ENCODE measurements around the gene ABL1.
"Not testable (repeated sequence)": the region's sequence is repeated elsewhere in the genome, so short reads cannot be mapped to it uniquely, and the experiment has no call there.

The ABL1 gene

DNA sequence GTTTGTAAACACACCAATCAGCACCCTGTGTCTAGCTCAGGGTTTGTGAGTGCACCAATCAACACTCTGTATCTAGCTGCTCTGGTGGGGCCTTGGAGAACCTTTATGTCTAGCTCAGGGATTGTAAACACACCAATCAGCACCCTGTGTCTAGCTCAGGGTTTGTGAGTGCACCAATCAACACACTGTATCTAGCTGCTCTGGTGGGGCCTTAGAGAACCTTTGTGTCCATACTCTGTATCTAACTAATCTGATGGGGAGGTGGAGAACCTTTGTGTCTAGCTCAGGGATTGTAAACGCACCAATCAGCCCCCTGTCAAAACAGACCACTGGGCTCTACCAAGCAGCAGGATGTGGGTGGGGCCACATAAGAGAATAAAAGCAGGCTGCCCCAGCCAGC is 75.6 kb downstream of the ABL1 start:
- H3K27ac ChIP-seq (ENCODE audit: insufficient read depth in 1 of 2, low read depth in 1 of 2, low read length in 2 of 2, poor library complexity in 1 of 2, severe bottlenecking in 2 of 2); DNase-seq; H3K4me1 ChIP-seq (ENCODE audit: control extremely low read depth in 1 of 4, control insufficient read depth in 4 of 4, insufficient read depth in 4 of 4, low read length in 3 of 4); CTCF ChIA-PET; H3K4me3 ChIP-seq (ENCODE audit: control insufficient read depth in 1 of 7, extremely low read depth in 1 of 7, insufficient read depth in 4 of 7, low read depth in 2 of 7, low read length in 6 of 7); H3K9me3 ChIP-seq (ENCODE audit: control extremely low read depth in 1 of 5, control insufficient read depth in 4 of 5, insufficient read depth in 2 of 5, low read depth in 1 of 5, low read length in 4 of 5); POLR2A ChIA-PET; H3K36me3 ChIP-seq (ENCODE audit: control insufficient read depth in 4 of 4, insufficient read depth in 4 of 4, low read length in 3 of 4): not testable (repeated sequence)
- WGBS (ENCODE audit: insufficient coverage) = no CpG with 5 or more reads among the region's 1 CpG
- peaks cover 0 to 11% (median 0%) of the 10 kb centered on the region in 5 experiments for H3K27me3 ChIP-seq (replicated peaks in 2 of 5; ENCODE audit: control insufficient read depth in 4 of 5, insufficient read depth in 5 of 5, low read length in 4 of 5)

DNA sequence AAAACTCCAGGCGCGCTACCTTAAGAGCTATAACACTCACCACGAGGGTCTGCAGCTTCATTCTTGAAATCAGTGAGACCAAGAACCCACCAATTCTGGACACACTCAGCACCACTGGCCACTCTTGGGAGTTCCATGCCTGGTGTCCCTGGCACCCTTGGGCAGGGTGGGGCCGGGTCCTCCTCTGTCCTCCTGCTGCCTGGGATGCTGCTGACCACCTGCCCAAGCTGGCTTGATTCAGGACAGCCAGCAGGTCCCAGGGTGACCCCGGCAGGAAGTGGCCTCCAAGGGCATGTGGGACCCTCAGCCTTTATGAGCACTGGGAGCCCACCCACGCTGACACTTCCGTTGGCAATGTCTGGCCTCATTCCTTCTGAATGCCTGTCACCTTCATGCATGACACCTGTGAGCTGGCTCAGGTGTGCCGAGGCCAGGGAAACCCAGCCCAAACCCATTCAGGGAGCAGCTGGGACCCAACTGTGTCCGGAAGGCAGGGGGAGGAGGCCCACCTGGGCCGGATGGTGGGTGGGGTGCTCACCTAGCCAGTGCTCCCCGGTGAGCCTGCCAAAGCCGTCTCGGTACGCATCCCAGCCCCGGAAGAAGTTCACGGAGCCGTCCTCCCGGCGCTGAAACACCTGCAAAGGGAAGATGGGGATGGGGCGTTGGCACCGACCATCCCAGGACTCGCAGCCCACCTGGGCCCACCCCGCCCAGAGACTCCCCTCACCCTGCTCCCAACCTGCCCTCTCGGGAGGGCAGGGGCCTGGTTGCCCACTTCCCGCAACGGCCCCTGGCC is 76.4 kb downstream of the ABL1 start:
- Histone ChIP-seq H3K9me3 (ENCODE audit: control extremely low read depth in 1 of 5, control insufficient read depth in 4 of 5, insufficient read depth in 2 of 5, low read depth in 1 of 5, low read length in 4 of 5) (no peaks in the 10 kb centered on the region), H3K27ac (ENCODE audit: insufficient read depth in 1 of 2, low read depth in 1 of 2, low read length in 2 of 2, poor library complexity in 1 of 2, severe bottlenecking in 2 of 2) (no peak overlapping the region), H3K27me3 (replicated peaks in 2 of 5; ENCODE audit: control insufficient read depth in 4 of 5, insufficient read depth in 5 of 5, low read length in 4 of 5) (peaks cover 0 to 12% (median 0%) of the 10 kb centered on the region in 5 experiments), H3K4me1 (ENCODE audit: control extremely low read depth in 1 of 4, control insufficient read depth in 4 of 4, insufficient read depth in 4 of 4, low read length in 3 of 4) (peaks cover 0 to 7% (median 3%) of the 10 kb centered on the region in 4 experiments), H3K36me3 (ENCODE audit: control insufficient read depth in 4 of 4, insufficient read depth in 4 of 4, low read length in 3 of 4) (no peaks in the 10 kb centered on the region), H3K4me3 (ENCODE audit: control insufficient read depth in 1 of 7, extremely low read depth in 1 of 7, insufficient read depth in 4 of 7, low read depth in 2 of 7, low read length in 6 of 7) (no peak overlapping the region)
- ChIA-PET CTCF (no interaction called here), POLR2A (no interaction called here)
- 94% methylated on average over 21 of the region's 26 CpGs for WGBS (ENCODE audit: insufficient coverage)
- no peak for DNase-seq

DNA sequence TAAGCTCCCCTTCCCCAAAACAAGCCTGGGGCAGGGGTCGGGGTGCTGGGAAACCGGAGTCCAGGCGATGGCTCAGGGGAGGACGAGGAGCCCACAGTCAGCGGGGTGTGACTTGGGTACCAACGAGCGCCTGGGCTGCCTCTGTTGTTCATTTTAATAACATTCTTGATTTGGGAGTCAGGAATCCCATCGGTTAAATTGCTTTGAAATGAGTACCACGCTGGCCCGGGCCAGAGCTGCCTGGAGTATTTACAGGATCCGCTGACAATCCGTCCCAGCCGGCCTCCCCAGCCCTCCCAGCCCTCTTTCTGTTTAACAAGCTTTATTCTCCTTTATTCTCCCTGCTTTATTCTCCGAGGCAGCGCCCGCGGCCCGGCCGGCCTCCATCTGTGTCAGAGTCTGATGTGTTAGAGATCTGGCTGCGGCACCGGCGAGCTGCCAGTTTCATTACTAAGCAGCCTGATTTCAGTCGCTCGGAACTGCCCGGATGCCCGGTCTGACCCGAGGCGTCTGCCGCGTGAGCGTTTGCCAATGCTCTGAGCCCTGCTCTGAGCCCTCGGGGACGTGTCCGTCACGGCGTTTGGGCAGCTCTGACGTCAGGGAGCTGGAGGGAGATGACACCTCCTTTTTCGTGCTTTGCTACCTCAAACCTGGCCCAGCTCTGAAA is 78.0 kb downstream of the ABL1 start:
- Histone ChIP-seq H3K27ac (ENCODE audit: insufficient read depth in 1 of 2, low read depth in 1 of 2, low read length in 2 of 2, poor library complexity in 1 of 2, severe bottlenecking in 2 of 2) (no peak overlapping the region), H3K27me3 (replicated peaks in 2 of 5; ENCODE audit: control insufficient read depth in 4 of 5, insufficient read depth in 5 of 5, low read length in 4 of 5) (peaks cover 0 to 23% (median 4%) of the 10 kb centered on the region in 5 experiments), H3K4me3 (ENCODE audit: control insufficient read depth in 1 of 7, extremely low read depth in 1 of 7, insufficient read depth in 4 of 7, low read depth in 2 of 7, low read length in 6 of 7) (no peak overlapping the region), H3K9me3 (ENCODE audit: control extremely low read depth in 1 of 5, control insufficient read depth in 4 of 5, insufficient read depth in 2 of 5, low read depth in 1 of 5, low read length in 4 of 5) (no peaks in the 10 kb centered on the region), H3K36me3 (ENCODE audit: control insufficient read depth in 4 of 4, insufficient read depth in 4 of 4, low read length in 3 of 4) (no peaks in the 10 kb centered on the region), H3K4me1 (ENCODE audit: control extremely low read depth in 1 of 4, control insufficient read depth in 4 of 4, insufficient read depth in 4 of 4, low read length in 3 of 4) (peaks cover 0 to 6% (median 3%) of the 10 kb centered on the region in 4 experiments)
- no peak for DNase-seq
- CTCF ChIA-PET = interaction anchor here (0.5 to 1.4 kb wide), 2 partner anchors 19 to 703 kb away, joined by 3 to 4 read pairs; no protein-coding TSS in a partner anchor
- 88% methylated on average over 36 of the region's 38 CpGs for WGBS (ENCODE audit: insufficient coverage)
- POLR2A ChIA-PET = no interaction called here

GRCh38 chr9:130913599-130914416 is 78.8 kb downstream of the ABL1 start:
- no peaks in the 10 kb centered on the region for H3K9me3 ChIP-seq (ENCODE audit: control extremely low read depth in 1 of 5, control insufficient read depth in 4 of 5, insufficient read depth in 2 of 5, low read depth in 1 of 5, low read length in 4 of 5)
- H3K4me1 ChIP-seq (ENCODE audit: control extremely low read depth in 1 of 4, control insufficient read depth in 4 of 4, insufficient read depth in 4 of 4, low read length in 3 of 4) = no peaks in the 10 kb centered on the region
- H3K27me3 ChIP-seq (replicated peaks in 2 of 5; ENCODE audit: control insufficient read depth in 4 of 5, insufficient read depth in 5 of 5, low read length in 4 of 5) = peaks cover 0 to 31% (median 7%) of the 10 kb centered on the region in 5 experiments
- H3K36me3 ChIP-seq (ENCODE audit: control insufficient read depth in 4 of 4, insufficient read depth in 4 of 4, low read length in 3 of 4) = no peaks in the 10 kb centered on the region
- H3K27ac ChIP-seq (ENCODE audit: insufficient read depth in 1 of 2, low read depth in 1 of 2, low read length in 2 of 2, poor library complexity in 1 of 2, severe bottlenecking in 2 of 2) = no peak overlapping the region
- DNase-seq = no peak
- H3K4me3 ChIP-seq (ENCODE audit: control insufficient read depth in 1 of 7, extremely low read depth in 1 of 7, insufficient read depth in 4 of 7, low read depth in 2 of 7, low read length in 6 of 7) = no peak overlapping the region
- CTCF ChIA-PET = interaction anchor here (0.5 to 1.4 kb wide), 2 partner anchors 19 to 703 kb away, joined by 3 to 4 read pairs; no protein-coding TSS in a partner anchor
- POLR2A ChIA-PET = no interaction called here
- 86% methylated on average over 23 of the region's 23 CpGs for WGBS (ENCODE audit: insufficient coverage)

GRCh38 chr9:130914417-130915095 is 79.5 kb downstream of the ABL1 start:
- H3K4me3 ChIP-seq (ENCODE audit: control insufficient read depth in 1 of 7, extremely low read depth in 1 of 7, insufficient read depth in 4 of 7, low read depth in 2 of 7, low read length in 6 of 7) = no peak overlapping the region
- POLR2A ChIA-PET = no interaction called here
- CTCF ChIA-PET = no interaction called here
- WGBS (ENCODE audit: insufficient coverage) = 79% methylated on average over 23 of the region's 24 CpGs
- peaks cover 0 to 38% (median 7%) of the 10 kb centered on the region in 5 experiments for H3K27me3 ChIP-seq (replicated peaks in 2 of 5; ENCODE audit: control insufficient read depth in 4 of 5, insufficient read depth in 5 of 5, low read length in 4 of 5)
- no peaks in the 10 kb centered on the region for H3K4me1 ChIP-seq (ENCODE audit: control extremely low read depth in 1 of 4, control insufficient read depth in 4 of 4, insufficient read depth in 4 of 4, low read length in 3 of 4)
- H3K36me3 ChIP-seq (ENCODE audit: control insufficient read depth in 4 of 4, insufficient read depth in 4 of 4, low read length in 3 of 4) = no peaks in the 10 kb centered on the region
- H3K9me3 ChIP-seq (ENCODE audit: control extremely low read depth in 1 of 5, control insufficient read depth in 4 of 5, insufficient read depth in 2 of 5, low read depth in 1 of 5, low read length in 4 of 5) = no peaks in the 10 kb centered on the region
- no peak overlapping the region for H3K27ac ChIP-seq (ENCODE audit: insufficient read depth in 1 of 2, low read depth in 1 of 2, low read length in 2 of 2, poor library complexity in 1 of 2, severe bottlenecking in 2 of 2)
- DNase-seq = no peak

GRCh38 chr9:130915096-130915447 is 80.0 kb downstream of the ABL1 start:
- H3K36me3 ChIP-seq (ENCODE audit: control insufficient read depth in 4 of 4, insufficient read depth in 4 of 4, low read length in 3 of 4) = no peaks in the 10 kb centered on the region
- no peak for DNase-seq
- H3K27me3 ChIP-seq (replicated peaks in 2 of 5; ENCODE audit: control insufficient read depth in 4 of 5, insufficient read depth in 5 of 5, low read length in 4 of 5) = peaks cover 0 to 40% (median 7%) of the 10 kb centered on the region in 5 experiments
- CTCF ChIA-PET = no interaction called here
- H3K4me1 ChIP-seq (ENCODE audit: control extremely low read depth in 1 of 4, control insufficient read depth in 4 of 4, insufficient read depth in 4 of 4, low read length in 3 of 4) = no peaks in the 10 kb centered on the region
- POLR2A ChIA-PET = no interaction called here
- WGBS (ENCODE audit: insufficient coverage) = 90% methylated on average over 8 of the region's 8 CpGs
- no peak overlapping the region for H3K4me3 ChIP-seq (ENCODE audit: control insufficient read depth in 1 of 7, extremely low read depth in 1 of 7, insufficient read depth in 4 of 7, low read depth in 2 of 7, low read length in 6 of 7)
- H3K27ac ChIP-seq (ENCODE audit: insufficient read depth in 1 of 2, low read depth in 1 of 2, low read length in 2 of 2, poor library complexity in 1 of 2, severe bottlenecking in 2 of 2) = no peak overlapping the region
- H3K9me3 ChIP-seq (ENCODE audit: control extremely low read depth in 1 of 5, control insufficient read depth in 4 of 5, insufficient read depth in 2 of 5, low read depth in 1 of 5, low read length in 4 of 5) = no peaks in the 10 kb centered on the region
